GM21528 (cell line): Measurements from ENCODE around the gene TMEM239.
"Not testable (repeated sequence)": the region's sequence is repeated elsewhere in the genome, so short reads cannot be mapped to it uniquely, and the experiment has no call there.

ENCODE experiments used
- ATAC-seq: cut with Tn5 transposase; IDR thresholded peaks from one replicate; pipeline ENCODE4 v1.9.1; 2021; ENCODE audit warnings: mild to moderate bottlenecking, moderate library complexity; ENCODE audit not compliant: unreplicated experiment, low FRiP score

Gene TMEM239

GRCh38 chr20:2799271-2799670 lies 16.9 kb upstream of the TMEM239 start:
- no peak for ATAC-seq

- no peak for ATAC-seq
Measured at GRCh38 chr20:2799688-2800520, 16.3 kb upstream of the TMEM239 start.

DNA sequence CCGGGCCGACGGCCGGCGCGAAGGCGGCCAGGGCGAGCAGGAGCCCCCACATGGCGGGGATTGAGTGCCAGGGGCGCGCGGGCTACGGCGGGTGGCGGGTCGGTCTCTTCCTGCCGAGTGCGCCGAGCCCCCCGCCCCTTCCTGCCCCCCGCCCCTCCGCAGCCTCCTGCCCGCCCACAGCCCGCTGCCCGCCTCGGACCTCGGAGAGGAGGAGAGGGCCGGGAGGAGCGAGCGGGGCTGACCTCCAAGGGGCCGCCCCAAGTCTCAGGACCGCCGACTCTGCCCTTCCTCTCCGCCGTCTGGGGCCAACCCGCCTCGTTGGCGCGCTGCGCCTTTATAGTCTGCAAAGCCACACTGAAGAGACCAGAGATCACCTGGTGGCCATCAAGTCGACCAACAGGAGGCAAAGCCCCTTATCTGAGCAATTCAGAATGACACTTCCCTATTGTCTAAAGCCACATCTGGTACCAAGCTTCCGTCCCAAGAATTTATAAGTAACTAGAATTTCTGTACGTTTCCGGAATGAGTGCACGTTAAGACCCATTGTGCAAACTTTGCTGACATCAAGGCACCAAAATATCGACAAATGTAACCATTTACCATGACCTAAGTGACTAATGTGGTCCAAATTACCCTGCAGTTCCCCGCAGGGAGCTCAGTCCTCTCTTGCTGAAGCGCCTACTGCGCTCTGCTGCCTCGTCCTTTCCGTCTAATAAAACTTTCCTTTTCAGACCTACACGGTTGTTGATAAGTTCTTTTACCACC lies 15.5 kb upstream of the TMEM239 start, which contains the start of gene CPXM1:
Gene CPXM1 (minus strand): TSS at position 107 of the 765 bp plus-strand sequence. CDS start 55 bp downstream, at position 52.
- peak; percentile 57 for ATAC-seq

- ATAC-seq = peak; percentile 24
Measured at GRCh38 chr20:2801286-2801728, 14.9 kb upstream of the TMEM239 start.

GRCh38 chr20:2804041-2804828 lies 11.9 kb upstream of the TMEM239 start:
- ATAC-seq = no peak

- no peak for ATAC-seq
Measured at GRCh38 chr20:2804852-2805688, 11.1 kb upstream of the TMEM239 start.

DNA sequence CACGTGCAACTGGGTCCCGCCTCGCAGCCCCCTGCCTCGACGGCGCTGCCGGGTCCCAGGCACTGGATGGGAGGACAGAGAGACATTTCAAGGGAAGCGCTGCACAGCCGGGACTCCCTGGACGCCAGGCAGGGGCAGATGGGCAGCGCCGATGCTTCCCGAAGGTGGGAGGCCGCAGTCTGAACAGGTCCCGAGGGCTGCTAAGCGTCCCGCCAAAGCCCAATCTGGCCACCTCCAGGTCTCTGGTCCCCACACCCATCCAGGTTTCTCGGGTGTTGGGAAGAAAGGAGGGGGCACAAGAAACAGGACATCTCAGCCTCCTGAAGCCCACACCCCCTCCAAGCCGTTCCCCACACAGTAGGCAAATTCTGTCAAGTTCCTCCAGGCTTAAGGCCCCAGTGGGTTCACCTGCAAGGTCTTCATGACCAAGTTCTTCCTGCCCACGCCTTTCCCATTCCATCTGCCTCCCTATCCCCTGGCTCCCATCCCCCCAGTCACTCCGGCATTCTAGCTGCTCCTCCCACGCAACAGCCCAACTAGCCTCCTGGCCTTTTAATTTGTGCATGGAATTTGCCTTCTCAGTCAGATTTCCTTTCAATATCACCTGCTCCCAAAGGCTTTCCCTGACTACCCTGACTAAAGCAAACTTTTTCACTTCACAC lies 10.3 kb upstream of the TMEM239 start:
- no peak for ATAC-seq

DNA sequence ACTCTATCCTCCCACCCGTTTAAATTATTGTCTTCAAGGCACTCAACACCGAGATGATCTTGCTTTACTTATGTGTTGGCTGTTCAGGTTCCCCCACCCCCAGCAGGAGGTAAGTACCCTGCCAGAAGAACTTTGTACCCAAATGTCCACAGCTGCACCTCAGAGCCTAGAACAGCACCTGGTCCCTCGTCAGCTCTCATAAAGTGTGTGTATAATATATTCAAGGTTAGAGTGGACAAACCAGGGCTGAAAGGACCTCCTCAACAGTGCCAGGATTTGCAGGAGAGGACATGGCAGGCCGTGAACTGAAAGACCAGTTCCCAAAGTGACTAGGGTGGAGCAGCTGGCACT lies 9.8 kb upstream of the TMEM239 start:
- no peak for ATAC-seq

- no peak for ATAC-seq
Measured at GRCh38 chr20:2807019-2807418, 9.1 kb upstream of the TMEM239 start.

GRCh38 chr20:2807929-2808328 lies 8.2 kb upstream of the TMEM239 start:
- ATAC-seq = not testable (repeated sequence)

DNA sequence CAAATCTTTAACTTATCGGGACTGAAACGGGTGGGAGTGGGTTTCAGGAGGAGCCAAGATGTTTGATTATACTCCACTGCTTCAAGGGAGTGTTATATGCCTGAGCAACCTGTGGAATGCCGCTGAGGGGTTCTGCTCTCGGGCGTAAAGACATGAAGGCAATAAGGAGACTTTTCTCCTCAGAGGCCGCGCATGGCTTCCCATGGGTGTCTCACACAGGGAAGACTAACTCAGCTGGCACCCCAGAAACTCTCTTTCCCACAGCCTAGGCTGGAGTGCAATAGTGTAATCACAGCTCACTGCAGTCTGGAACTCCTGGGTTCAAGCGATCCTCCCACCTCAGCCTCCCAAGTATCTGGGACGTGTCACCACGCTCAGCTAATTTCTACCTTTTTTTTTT lies 6.5 kb upstream of the TMEM239 start:
- no peak for ATAC-seq

DNA sequence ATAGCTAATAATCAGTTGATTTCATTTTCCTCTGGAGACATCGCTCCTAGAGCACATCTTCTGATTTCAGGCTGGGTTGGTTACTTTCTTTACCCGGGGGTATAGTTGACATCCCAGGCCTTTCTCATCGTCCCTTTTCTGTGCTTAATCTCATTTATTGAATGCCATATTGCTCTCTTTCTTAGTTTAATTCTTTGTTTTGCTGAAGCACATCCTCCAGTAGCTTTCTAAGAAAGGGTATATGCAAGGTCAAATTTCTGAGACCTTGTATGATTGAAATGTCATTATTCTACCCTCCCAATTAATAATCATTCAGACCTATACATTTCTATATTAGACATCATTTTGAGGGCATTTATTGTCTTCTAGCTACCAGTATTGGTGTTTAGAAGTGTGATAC lies 4.0 kb upstream of the TMEM239 start:
- no peak for ATAC-seq

GRCh38 chr20:2814076-2814475 lies 2.1 kb upstream of the TMEM239 start:
- no peak for ATAC-seq

DNA sequence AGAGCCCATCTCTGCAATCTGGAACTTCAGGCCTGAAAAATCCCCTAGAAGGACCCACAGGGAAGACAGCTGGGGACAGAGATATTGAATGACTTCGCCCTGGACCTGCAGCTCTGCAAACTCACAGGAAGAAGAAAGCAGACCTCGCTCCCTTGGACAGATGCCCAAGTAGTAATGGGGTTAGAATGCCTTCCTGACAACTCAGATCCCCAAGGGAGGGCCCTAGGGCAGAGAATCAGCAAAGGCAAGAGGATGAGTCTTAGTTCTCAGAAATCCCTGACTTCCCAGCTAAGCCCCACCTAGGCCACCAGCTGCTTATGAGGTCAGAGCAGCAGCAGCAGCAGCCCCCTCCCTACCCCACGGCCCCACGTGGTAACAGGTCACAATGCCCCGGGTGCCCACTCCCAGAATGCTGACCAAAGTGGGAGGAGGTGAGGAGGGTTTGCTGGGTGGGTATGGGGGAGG lies 1.5 kb upstream of the TMEM239 start, which contains the start of gene C20orf141:
Gene C20orf141 (plus strand): TSS at position 401 of the 465 bp plus-strand sequence. CDS start 198 bp downstream, outside the sequence.
- ATAC-seq = no peak

DNA sequence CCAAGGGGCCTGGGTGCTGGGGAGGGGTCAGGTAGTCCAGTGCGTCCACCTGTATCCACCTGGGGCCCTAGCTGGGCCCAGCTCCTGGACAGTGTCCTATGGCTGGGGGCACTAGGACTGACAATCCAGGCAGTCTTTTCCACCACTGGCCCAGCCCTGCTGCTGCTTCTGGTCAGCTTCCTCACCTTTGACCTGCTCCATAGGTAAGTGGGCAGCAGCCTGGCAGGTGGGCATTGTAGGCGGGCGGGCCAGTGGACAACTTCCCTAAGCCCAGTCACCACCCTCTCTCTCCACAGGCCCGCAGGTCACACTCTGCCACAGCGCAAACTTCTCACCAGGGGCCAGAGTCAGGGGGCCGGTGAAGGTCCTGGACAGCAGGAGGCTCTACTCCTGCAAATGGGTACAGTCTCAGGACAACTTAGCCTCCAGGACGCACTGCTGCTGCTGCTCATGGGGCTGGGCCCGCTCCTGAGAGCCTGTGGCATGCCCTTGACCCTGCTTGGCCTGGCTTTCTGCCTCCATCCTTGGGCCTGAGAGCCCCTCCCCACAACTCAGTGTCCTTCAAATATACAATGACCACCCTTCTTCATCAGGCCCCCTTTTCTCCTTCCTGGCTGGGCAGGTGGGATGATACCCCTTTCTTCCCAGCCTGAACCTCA lies 793 bp upstream of the TMEM239 start:
- ATAC-seq = no peak

DNA sequence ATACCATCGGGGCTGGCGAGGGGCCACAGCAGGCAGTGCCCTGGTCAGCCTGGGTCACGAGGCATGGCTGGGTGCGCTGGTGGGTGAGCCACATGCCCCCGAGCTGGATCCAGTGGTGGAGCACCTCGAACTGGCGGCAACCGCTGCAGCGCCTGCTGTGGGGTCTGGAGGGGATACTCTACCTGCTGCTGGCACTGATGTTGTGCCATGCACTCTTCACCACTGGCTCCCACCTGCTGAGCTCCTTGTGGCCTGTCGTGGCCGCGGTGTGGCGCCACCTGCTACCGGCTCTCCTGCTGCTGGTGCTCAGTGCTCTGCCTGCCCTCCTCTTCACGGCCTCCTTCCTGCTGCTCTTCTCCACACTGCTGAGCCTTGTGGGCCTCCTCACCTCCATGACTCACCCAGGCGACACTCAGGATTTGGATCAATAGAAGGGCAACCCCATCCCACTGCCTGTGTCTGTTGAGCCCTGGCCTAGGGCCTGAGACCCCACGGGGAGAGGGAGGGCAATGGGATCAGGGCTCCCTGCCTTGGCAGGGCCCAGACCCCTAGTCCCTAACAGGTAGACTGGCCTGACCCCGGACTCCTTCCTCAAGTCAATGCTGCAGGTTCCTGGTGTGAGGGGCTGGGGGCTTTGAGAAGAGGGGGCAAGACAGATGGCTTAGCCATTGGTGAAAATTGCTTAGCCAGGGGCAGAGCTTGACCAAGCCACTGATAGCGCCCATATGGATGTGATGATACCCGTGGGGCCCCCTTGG lies 598 bp downstream of the TMEM239 start:
- ATAC-seq = no peak

- ATAC-seq = no peak
Measured at GRCh38 chr20:2817341-2817726, 1.2 kb downstream of the TMEM239 start.
